GM12865 (cell line): Measurements from ENCODE around the gene EML5.

Experiments
- DNase-seq: peaks from one replicate; pipeline ENCODE4 v3.0.0; 2010; ENCODE audit warnings: low read depth
- H3K4me3 ChIP-seq: 2 replicates; pipeline ENCODE4 v1.5.1; 2011; ENCODE audit warnings: mild to moderate bottlenecking, low read depth, low read length, control low read depth
- TF ChIP-seq, protein P1 (sequence below): IDR thresholded peaks from 2 replicates; pipeline ENCODE4 v1.5.1; 2011; ENCODE audit warnings: low read length, control low read depth, low read depth, inconsistent platforms; ENCODE audit not compliant: insufficient read depth; ENCODE audit errors: missing control alignments

Gene EML5

DNA sequence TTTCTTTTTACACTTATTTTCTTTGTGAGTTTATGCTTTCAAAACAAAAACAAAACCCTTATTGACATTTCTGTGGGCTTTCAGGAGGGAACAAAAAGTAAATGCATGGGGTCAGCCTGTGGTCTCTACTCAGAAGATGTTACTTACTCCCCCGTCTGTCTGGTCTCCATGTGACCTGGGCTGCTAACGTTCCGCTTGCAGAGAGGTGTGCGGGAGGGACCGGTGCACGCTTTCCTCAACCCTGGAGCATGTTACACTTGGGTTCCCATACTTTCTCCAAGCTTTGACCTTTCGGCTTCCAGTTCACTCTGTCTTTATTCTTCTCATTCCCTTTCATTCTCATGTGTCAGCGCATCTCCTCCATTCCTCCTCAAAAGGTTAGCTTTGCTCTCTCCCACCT, 193.4 kb downstream of the EML5 start:
- peak; percentile 49 for DNase-seq
- TF ChIP-seq, protein P1, sequence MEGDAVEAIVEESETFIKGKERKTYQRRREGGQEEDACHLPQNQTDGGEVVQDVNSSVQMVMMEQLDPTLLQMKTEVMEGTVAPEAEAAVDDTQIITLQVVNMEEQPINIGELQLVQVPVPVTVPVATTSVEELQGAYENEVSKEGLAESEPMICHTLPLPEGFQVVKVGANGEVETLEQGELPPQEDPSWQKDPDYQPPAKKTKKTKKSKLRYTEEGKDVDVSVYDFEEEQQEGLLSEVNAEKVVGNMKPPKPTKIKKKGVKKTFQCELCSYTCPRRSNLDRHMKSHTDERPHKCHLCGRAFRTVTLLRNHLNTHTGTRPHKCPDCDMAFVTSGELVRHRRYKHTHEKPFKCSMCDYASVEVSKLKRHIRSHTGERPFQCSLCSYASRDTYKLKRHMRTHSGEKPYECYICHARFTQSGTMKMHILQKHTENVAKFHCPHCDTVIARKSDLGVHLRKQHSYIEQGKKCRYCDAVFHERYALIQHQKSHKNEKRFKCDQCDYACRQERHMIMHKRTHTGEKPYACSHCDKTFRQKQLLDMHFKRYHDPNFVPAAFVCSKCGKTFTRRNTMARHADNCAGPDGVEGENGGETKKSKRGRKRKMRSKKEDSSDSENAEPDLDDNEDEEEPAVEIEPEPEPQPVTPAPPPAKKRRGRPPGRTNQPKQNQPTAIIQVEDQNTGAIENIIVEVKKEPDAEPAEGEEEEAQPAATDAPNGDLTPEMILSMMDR: no peak
- H3K4me3 ChIP-seq: peak overlapping the region; percentile 2; the same call in 1 of the 2 replicates

DNA sequence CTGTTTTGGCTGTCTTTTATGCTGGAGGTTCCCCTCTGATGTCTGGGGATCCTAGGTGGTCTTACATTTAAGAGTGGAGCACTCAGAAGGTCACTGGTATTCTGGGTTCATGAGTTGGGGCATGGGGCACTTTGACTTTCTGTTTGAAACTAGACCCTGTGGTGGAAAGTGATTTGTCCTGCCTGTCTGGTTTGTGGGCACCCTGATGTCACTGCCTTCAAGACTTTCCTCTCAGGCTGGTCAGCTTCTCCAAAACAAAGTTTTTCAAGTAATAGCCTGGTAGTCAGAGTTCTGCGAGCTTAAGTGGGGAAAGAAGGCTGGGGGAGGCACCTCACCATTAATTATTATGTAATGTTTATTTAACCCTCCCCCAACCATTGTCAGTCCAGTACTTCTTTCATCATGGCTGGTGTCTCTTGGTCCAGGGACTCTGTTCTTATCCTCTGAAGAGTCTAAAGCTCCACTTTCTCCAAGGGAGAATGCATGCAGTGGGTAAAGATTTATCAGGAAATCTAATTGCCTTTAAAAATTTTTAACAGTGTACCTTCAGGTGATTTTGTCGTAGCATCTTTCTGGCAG, 194.6 kb downstream of the EML5 start:
- H3K4me3 ChIP-seq: no peak overlapping the region
- peak; percentile 33 for DNase-seq
- TF ChIP-seq, protein P1: no peak

DNA sequence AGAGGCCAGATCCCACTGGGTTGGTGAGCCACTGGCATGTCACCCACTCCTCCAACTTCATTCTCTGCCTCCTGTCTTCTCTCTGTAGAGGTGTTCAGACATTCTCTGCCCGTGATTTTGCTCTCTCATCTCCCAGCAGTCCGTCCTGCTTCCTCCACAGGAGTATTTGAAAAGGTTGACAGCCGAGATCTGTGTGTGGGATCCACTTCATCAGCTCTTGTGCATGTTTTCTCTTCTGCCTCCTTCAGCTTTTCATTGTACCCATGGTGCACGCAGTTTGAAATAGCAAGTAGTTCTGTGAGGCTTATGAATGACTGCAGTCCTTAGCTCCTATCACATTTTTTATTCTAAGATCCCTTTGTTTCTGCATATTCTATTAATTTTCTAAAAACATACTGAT, 195.2 kb downstream of the EML5 start:
- TF ChIP-seq, protein P1: no peak
- H3K4me3 ChIP-seq: no peak overlapping the region
- DNase-seq: no peak

DNA sequence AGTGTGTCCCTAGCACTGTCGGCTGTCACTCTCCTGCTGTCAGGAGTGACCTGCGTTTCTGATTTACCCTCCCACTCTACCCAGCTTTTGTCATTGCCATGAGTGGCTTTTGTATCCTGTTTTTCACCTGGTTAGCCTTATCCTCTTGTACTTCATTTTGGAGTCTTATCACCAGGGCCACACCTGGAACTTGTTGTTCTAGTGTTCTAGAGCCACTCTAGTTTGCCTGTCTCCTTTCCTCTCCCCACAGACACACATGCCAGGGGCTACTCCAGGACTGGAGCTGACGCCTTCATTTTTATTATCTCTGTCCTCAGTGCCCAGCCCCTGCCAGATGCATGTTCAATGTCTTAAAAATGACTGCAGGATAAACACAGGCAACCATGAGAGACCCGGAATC, 195.7 kb downstream of the EML5 start:
- TF ChIP-seq, protein P1: no peak
- no peak for DNase-seq
- H3K4me3 ChIP-seq: no peak overlapping the region

DNA sequence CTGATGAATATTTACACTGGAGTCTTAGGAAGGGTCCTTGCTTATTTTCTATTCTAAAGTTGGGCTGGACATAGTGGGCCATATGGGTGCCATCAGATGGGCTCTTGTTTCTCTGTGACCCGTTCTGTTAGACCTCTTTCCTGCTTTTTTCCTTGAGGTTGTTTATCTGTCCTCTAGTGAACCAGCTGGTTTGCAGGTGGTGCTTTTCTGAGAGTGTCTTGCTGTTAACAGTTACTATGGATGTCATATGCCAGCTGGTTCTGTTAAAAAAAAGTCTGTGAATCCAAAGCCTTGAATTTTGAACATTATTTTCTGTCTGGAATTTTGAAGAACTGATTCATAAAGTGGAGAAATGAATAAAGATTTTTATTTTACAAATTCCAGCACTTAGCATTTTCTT, 200.7 kb downstream of the EML5 start:
- DNase-seq: no peak
- TF ChIP-seq, protein P1: no peak
- no peak overlapping the region for H3K4me3 ChIP-seq

DNA sequence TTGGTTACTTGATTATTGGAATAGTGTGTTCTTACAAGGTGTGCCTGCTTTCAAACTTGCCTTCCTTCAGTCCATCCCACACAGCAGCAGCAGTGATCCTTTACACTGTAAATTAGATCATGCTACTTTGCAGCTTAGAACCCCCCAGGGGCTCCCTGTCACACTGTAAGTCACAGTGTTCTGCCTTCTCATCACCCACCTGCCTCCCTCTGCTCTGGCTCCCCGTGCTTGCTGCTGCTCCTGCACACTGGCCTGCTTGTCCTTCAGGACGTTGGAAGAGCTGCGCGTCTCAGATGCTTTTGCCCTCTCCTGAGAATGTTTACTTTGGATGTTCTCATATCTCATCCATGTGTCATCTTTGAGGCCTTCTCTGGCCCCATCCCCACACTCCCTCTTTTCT, 202.6 kb downstream of the EML5 start:
- H3K4me3 ChIP-seq: no peak overlapping the region
- DNase-seq: no peak
- TF ChIP-seq, protein P1: no peak

DNA sequence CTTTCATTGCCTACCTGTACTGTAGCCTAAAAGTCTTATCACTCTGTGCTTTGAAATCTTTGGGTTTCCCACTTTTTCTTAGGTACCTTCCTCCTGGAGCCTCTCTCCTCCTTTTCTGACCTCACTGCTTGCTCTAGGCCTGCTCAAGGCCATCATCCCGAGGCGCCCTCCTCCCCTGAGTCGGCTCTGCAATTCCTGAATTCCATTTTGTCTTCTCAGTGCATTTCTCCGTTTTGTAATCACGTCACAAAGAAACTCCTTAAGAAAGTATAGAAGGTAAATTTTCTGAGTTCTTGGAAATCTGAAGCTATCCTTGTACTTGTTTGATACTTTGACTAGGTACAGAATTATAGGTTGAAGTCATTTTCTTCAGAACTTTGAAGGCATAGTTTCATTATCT, 204.7 kb downstream of the EML5 start:
- no peak for DNase-seq
- no peak overlapping the region for H3K4me3 ChIP-seq
- TF ChIP-seq, protein P1: no peak
